Measurements from ENCODE around the gene PSMC3. TPM values are rescaled to one million over a fixed set of nuclear protein-coding genes. Genes with fewer than 3 reads are reported as not detected.

PSMC3 gene
- total RNA-seq, 1 experiment from 2014 or later, result 179 TPM

DNA sequence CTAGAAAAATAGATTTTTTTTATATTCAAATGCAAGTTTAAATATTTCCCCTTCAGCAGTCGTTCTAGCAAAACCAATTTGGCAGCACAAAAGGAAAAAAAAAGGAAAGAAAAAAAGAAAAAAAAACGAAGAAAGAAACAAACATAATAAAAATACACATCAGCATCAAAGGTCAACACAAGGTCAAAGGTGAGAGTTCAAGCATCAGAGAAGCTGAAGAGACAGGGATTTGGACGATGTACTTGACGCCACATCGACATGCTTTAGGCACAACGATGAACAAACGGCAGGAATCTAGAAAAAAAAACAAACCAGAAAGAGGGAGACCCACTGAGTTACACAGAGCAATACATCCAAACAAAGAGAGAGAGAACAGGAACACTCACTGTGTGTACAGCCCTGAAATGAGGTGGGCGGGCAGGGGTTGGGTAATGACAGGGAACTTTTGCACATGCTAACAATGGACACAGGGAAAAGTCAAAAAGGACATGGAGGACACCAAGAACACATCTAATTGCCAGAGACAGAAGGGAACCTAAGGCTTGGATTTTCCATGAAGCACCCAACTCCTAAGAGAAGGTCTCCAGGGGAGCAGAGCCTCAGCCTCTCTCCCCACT lies 42.5 kb upstream of the PSMC3 start:
- no CpG with 5 or more reads among the region's 8 CpGs for WGBS (ENCODE audit: extremely low coverage, insufficient read length, low lambda C conversion rate)
- Histone ChIP-seq H3K4me1 (ENCODE audit: insufficient read depth, low read length) (peaks cover 3% of the 10 kb centered on the region; the same call in 1 of the 2 replicates), H3K18ac (ENCODE audit: insufficient read length, low read depth, low read length) (no peak overlapping the region), H3K23ac (ENCODE audit: insufficient read length, low read depth, low read length) (no peak overlapping the region), H3K79me1 (ENCODE audit: insufficient read depth, low read depth, low read length, poor library complexity, severe bottlenecking) (no peaks in the 10 kb centered on the region), H2AK5ac (ENCODE audit: insufficient read length, low read length) (no peak overlapping the region), H4K20me1 (ENCODE audit: control insufficient read depth, insufficient read depth, insufficient read length) (no peaks in the 10 kb centered on the region), H3K9ac (ENCODE audit: extremely low read depth, insufficient read length, low read length) (no peak overlapping the region), H2BK20ac (ENCODE audit: low read depth, low read length, poor library complexity, severe bottlenecking) (no peak overlapping the region), H4K91ac (ENCODE audit: insufficient read length, low read depth, low read length) (no peak overlapping the region), H3K4ac (ENCODE audit: low read depth, low read length) (no peak overlapping the region), H3K56ac (ENCODE audit: insufficient read length, low read depth, low read length) (no peak overlapping the region), H3T11ph (ENCODE audit: low read length) (no peak overlapping the region), H4K8ac (replicated peaks; ENCODE audit: insufficient read length, low read depth, low read length) (no peak overlapping the region), H2BK120ac (ENCODE audit: low read depth, low read length, poor library complexity, severe bottlenecking) (no peak overlapping the region), H3K27me3 (ENCODE audit: insufficient read depth, low read length) (no peaks in the 10 kb centered on the region), H2BK15ac (ENCODE audit: low read depth, low read length) (no peak overlapping the region), H3K79me2 (ENCODE audit: insufficient read depth, low read length) (0 out of 2 replicates have a peak, but pooled peaks cover 2% of the 10 kb centered on the region), H3K14ac (ENCODE audit: insufficient read depth, low read length) (no peak overlapping the region), H2BK5ac (ENCODE audit: insufficient read length, low read length) (no peak overlapping the region), H2AFZ (ENCODE audit: low read length) (no peak overlapping the region), H3K9me3 (ENCODE audit: control insufficient read depth, low read depth, low read length) (no peaks in the 10 kb centered on the region), H3K4me2 (ENCODE audit: insufficient read depth, insufficient read length, low read length) (no peak overlapping the region), H3K23me2 (ENCODE audit: insufficient read length, low read depth, low read length, poor library complexity, severe bottlenecking) (no peaks in the 10 kb centered on the region), H4K5ac (ENCODE audit: insufficient read length, low read depth, low read length) (no peak overlapping the region), H2BK12ac (ENCODE audit: insufficient read length, low read depth, low read length) (no peak overlapping the region), H3K27ac (ENCODE audit: insufficient read length, low read depth, low read length) (no peak overlapping the region)
- Mint-ChIP-seq H3K27ac (peak overlapping the region; percentile 36 to 74 (median 56); a peak in 4 of 7 replicates), H3K36me3 (ENCODE audit: insufficient read depth in 1 of 3, low read depth in 3 of 3) (peaks cover 35 to 82% (median 57%) of the 10 kb centered on the region in 3 experiments; a peak in 6 of 7 replicates), H3K27me3 (ENCODE audit: low read depth) (no peaks in the 10 kb centered on the region), H3K9me3 (no peaks in the 10 kb centered on the region), H3K4me3 (no peak overlapping the region; a peak in 1 of 5 replicates), H3K4me1 (peaks cover 45 to 58% of the 10 kb centered on the region in 2 experiments)
- TF ChIP-seq CTCF (conservative IDR thresholded peaks at IDR 0.05), result no peak
- DNase-seq, result no peak
